SU-DHL-6 (cell line): Measurements from ENCODE around the gene KREMEN1.

ENCODE experiments used
- H2AFZ ChIP-seq: fragments of 200-600 bp; sonication (generic); 2 replicates; pipeline ENCODE4 v1.6.1; 2014; ENCODE audit warnings: low read depth, mild to moderate bottlenecking, moderate library complexity, mixed read lengths, antibody characterized with exemption, low read length; ENCODE audit not compliant: severe bottlenecking
- H3F3A ChIP-seq: fragments of 200-600 bp; shearing (Covaris generic); 2 replicates; pipeline ENCODE4 v1.6.0; 2016; ENCODE audit warnings: antibody characterized with exemption, mild to moderate bottlenecking; ENCODE audit not compliant: insufficient read depth
- H3K27ac ChIP-seq: fragments of 200-600 bp; sonication (generic); 2 replicates; pipeline ENCODE4 v1.5.1; 2016; ENCODE audit warnings: low read depth, mild to moderate bottlenecking, low read length, moderate library complexity, mixed read lengths
- H3K27me3 ChIP-seq: fragments of 200-600 bp; sonication (generic), shearing (Covaris generic); 2 replicates; pipeline ENCODE4 v1.6.0; 2014; ENCODE audit warnings: mild to moderate bottlenecking, low read length
- H3K36me3 ChIP-seq: fragments of 200-600 bp; sonication (generic); 2 replicates; pipeline ENCODE4 v1.6.1; 2014; ENCODE audit warnings: mild to moderate bottlenecking, low read length, mixed read lengths
- H3K4me2 ChIP-seq: fragments of 300-600, 200-600 bp; shearing (Covaris generic), sonication (generic); 2 replicates; pipeline ENCODE4 v1.6.0; 2014; ENCODE audit warnings: low read length, low read depth, mild to moderate bottlenecking; ENCODE audit not compliant: poor library complexity, severe bottlenecking
- H3K4me3 ChIP-seq: fragments of 200-600 bp; sonication (generic); 2 replicates; pipeline ENCODE4 v1.5.1; 2014; ENCODE audit warnings: antibody characterized with exemption, low read length, mild to moderate bottlenecking, mixed read lengths; ENCODE audit not compliant: insufficient read depth, poor library complexity, severe bottlenecking
- H3K79me2 ChIP-seq: fragments of 200-600 bp; sonication (generic); 2 replicates; pipeline ENCODE4 v1.6.1; 2014; ENCODE audit warnings: mild to moderate bottlenecking, low read length, moderate library complexity; ENCODE audit not compliant: insufficient read depth
- H3K9ac ChIP-seq: fragments of 200-600 bp; sonication (generic); 2 replicates; pipeline ENCODE4 v1.7.0; 2014; ENCODE audit warnings: mild to moderate bottlenecking, low read length
- H3K9me2 ChIP-seq: fragments of 200-600 bp; sonication (generic); replicated peaks from 2 replicates; pipeline ENCODE4 v1.6.1; 2014; ENCODE audit warnings: low read length; ENCODE audit not compliant: insufficient read depth
- H3K9me3 ChIP-seq: fragments of 200-600 bp; sonication (generic); 2 replicates; pipeline ENCODE4 v1.6.1; 2014; ENCODE audit warnings: low read length, mixed read lengths; ENCODE audit not compliant: insufficient read depth
- H4K20me1 ChIP-seq: fragments of 200-600 bp; sonication (generic); 2 replicates; pipeline ENCODE4 v1.6.1; 2014; ENCODE audit warnings: low read depth, mild to moderate bottlenecking, antibody characterized with exemption, low read length, moderate library complexity, mixed read lengths
- CTCF ChIP-seq: fragments of 200-600 bp; sonication (generic); IDR thresholded peaks from one replicate; pipeline ENCODE4 v1.5.1; 2017; ENCODE audit warnings: antibody characterized with exemption, mild to moderate bottlenecking, low read length, moderate library complexity; ENCODE audit not compliant: insufficient read depth, poor library complexity, severe bottlenecking
- EZH2phosphoT487 ChIP-seq: fragments of 200-600 bp; sonication (generic), shearing (Covaris generic); conservative IDR thresholded peaks from 2 replicates; pipeline ENCODE4 v1.6.1; 2018; ENCODE audit warnings: mild to moderate bottlenecking, antibody characterized with exemption, low read length, moderate library complexity, mixed read lengths

The KREMEN1 gene

GRCh38 chr22:29197096-29197495 lies 124.3 kb downstream of the KREMEN1 start:
- Histone ChIP-seq H3K9me2 (no peaks in the 10 kb centered on the region), H2AFZ (no peak overlapping the region), H3K79me2 (no peaks in the 10 kb centered on the region), H3K9me3 (no peaks in the 10 kb centered on the region), H3K27ac (no peak overlapping the region), H3K27me3 (no peaks in the 10 kb centered on the region), H3K4me3 (no peak overlapping the region), H3K36me3 (no peaks in the 10 kb centered on the region), H3K4me2 (no peak overlapping the region), H3F3A (no peaks in the 10 kb centered on the region), H4K20me1 (no peaks in the 10 kb centered on the region), H3K9ac (no peak overlapping the region)
- TF ChIP-seq CTCF = no peak
- TF ChIP-seq EZH2phosphoT487 = no peak

- Histone ChIP-seq H3F3A (no peaks in the 10 kb centered on the region), H3K4me2 (no peak overlapping the region), H3K9me2 (no peaks in the 10 kb centered on the region), H2AFZ (no peak overlapping the region), H3K36me3 (no peaks in the 10 kb centered on the region), H3K9ac (no peak overlapping the region), H3K79me2 (no peaks in the 10 kb centered on the region), H3K27me3 (no peaks in the 10 kb centered on the region), H3K4me3 (no peak overlapping the region), H3K27ac (no peak overlapping the region), H3K9me3 (no peaks in the 10 kb centered on the region), H4K20me1 (no peaks in the 10 kb centered on the region)
- TF ChIP-seq CTCF (no peak), EZH2phosphoT487 (no peak)
These were observed 125.4 kb downstream of the KREMEN1 start for GRCh38 chr22:29198240-29198639.

- no peaks in the 10 kb centered on the region for H3K9me3 ChIP-seq
- TF ChIP-seq CTCF (no peak), EZH2phosphoT487 (no peak)
- H3K4me2 ChIP-seq = no peak overlapping the region
- no peak overlapping the region for H3K9ac ChIP-seq
- no peaks in the 10 kb centered on the region for H3F3A ChIP-seq
- no peaks in the 10 kb centered on the region for H3K79me2 ChIP-seq
- H3K9me2 ChIP-seq = no peaks in the 10 kb centered on the region
- no peak overlapping the region for H3K4me3 ChIP-seq
- no peaks in the 10 kb centered on the region for H4K20me1 ChIP-seq
- H3K27me3 ChIP-seq = no peaks in the 10 kb centered on the region
- no peak overlapping the region for H3K27ac ChIP-seq
- H2AFZ ChIP-seq = no peak overlapping the region
- H3K36me3 ChIP-seq = no peaks in the 10 kb centered on the region
These were observed 127.0 kb downstream of the KREMEN1 start for GRCh38 chr22:29199702-29200400.
